CD4-positive, alpha-beta T cell (primary cell): Measurements from ENCODE around the gene PRELID2. TPM values are rescaled to one million over a fixed set of nuclear protein-coding genes. Genes with fewer than 3 reads are reported as not detected.
"Not testable (repeated sequence)": the region's sequence is repeated elsewhere in the genome, so short reads cannot be mapped to it uniquely, and the experiment has no call there.

ENCODE experiments used
- ATAC-seq: fragments of 200-7000 bp; cut with Tn5 transposase; one replicate; pipeline ENCODE4 v1.10.0; 2022; ENCODE audit warnings: mild to moderate bottlenecking; ENCODE audit not compliant: poor library complexity
- CTCF ChIA-PET: fragments of 350-600 bp; sonication (Branson Sonifier 250); formaldehyde crosslinking; loops from one replicate; lab custom pipeline; 2021; ENCODE audit warnings: antibody characterized with exemption, inconsistent platforms; lab: Charles Lee
- POLR2A ChIA-PET: fragments of 350-600 bp; sonication (Branson Sonifier 250); formaldehyde crosslinking; loops from one replicate; lab custom pipeline; 2021; ENCODE audit warnings: antibody characterized with exemption, inconsistent platforms; lab: Charles Lee
- DNase-seq, 14 experiments: peaks; one replicate each; pipeline ENCODE4 v3.0.0-alpha.2; 2013 to 2020; ENCODE audit warnings: mixed read lengths in 2 of 14
- H3K27ac ChIP-seq, 2 donors: one replicate each; pipeline versions ENCODE4 v1.5.1 to v1.7.0; 2013; ENCODE audit warnings: low read length in 2 of 2, low read depth in 1 of 2, mild to moderate bottlenecking in 1 of 2
- H3K27me3 ChIP-seq, 2 experiments: 1 replicate in 1 of 2; 2 replicates in 1 of 2; pipeline versions ENCODE4 v1.6.1 to v1.7.0; 2013; ENCODE audit warnings: low read length in 2 of 2, control low read depth in 1 of 2, mild to moderate bottlenecking in 1 of 2, moderate library complexity in 1 of 2; ENCODE audit not compliant: insufficient read depth in 2 of 2, control insufficient read depth in 1 of 2
- H3K36me3 ChIP-seq: one replicate; pipeline ENCODE4 v1.6.1; 2013; ENCODE audit warnings: low read length, control low read depth; ENCODE audit not compliant: insufficient read depth
- H3K4me1 ChIP-seq: one replicate; pipeline ENCODE4 v1.6.1; 2013; ENCODE audit warnings: low read length, control low read depth; ENCODE audit not compliant: insufficient read depth
- H3K4me3 ChIP-seq: one replicate; pipeline ENCODE4 v1.5.1; 2013; ENCODE audit warnings: mild to moderate bottlenecking, low read length, moderate library complexity
- H3K9me3 ChIP-seq, 2 experiments: 1 replicate in 1 of 2; 2 replicates in 1 of 2; pipeline versions ENCODE4 v1.6.1 to v1.7.0; 2013; ENCODE audit warnings: low read length in 2 of 2, mild to moderate bottlenecking in 2 of 2, control low read depth in 1 of 2, moderate library complexity in 1 of 2; ENCODE audit not compliant: control insufficient read depth in 1 of 2, insufficient read depth in 1 of 2
- H3K27ac Mint-ChIP-seq: one replicate; pipeline ENCODE4 v1.8.0; 2020; ENCODE audit warnings: mixed read lengths
- H3K27me3 Mint-ChIP-seq: one replicate; pipeline ENCODE4 v1.8.0; 2021; ENCODE audit warnings: mixed read lengths
- H3K36me3 Mint-ChIP-seq: one replicate; pipeline ENCODE4 v1.8.0; 2021; ENCODE audit warnings: low read depth, mixed read lengths
- H3K4me1 Mint-ChIP-seq: one replicate; pipeline ENCODE4 v1.8.0; 2021; ENCODE audit warnings: low read depth, mixed read lengths
- H3K4me3 Mint-ChIP-seq: one replicate; pipeline ENCODE4 v1.8.0; 2020; ENCODE audit warnings: mild to moderate bottlenecking, mixed read lengths
- H3K9me3 Mint-ChIP-seq: one replicate; pipeline ENCODE4 v1.8.0; 2020; ENCODE audit warnings: mixed read lengths
- CTCF ChIP-seq: fragments of 200-600 bp; IDR thresholded peaks from one replicate; pipeline ENCODE4 v1.8.0; 2022; ENCODE audit warnings: antibody characterized with exemption, mild to moderate bottlenecking
- intact Hi-C, 2 experiments: fragments of 100-400 bp; cut with DNase I in 1 of 2; cut with micrococcal nuclease in 1 of 2; formaldehyde crosslinking; loops; one replicate each; pipeline versions ENCODE4 v1.15.1 to v1.9.0; 2023 to 2025; cut with DNase I, micrococcal nuclease
- total RNA-seq, 174 experiments: library from RNA in 2 of 174; stranded (reverse) in 2 of 174; gene quantifications; one replicate each; pipeline ENCODE4 v1.2.3 and lab custom pipeline; 2021 to 2026

The PRELID2 gene
- total RNA-seq, 2 experiments from 2014 or later: 0.44 to 0.56 TPM

- Mint-ChIP-seq H3K4me1 (no peaks in the 10 kb centered on the region), H3K36me3 (no peaks in the 10 kb centered on the region), H3K27ac (no peak overlapping the region), H3K4me3 (no peak overlapping the region), H3K9me3 (no peaks in the 10 kb centered on the region), H3K27me3 (peaks cover 35% of the 10 kb centered on the region)
- Histone ChIP-seq H3K27me3 (no peaks in the 10 kb centered on the region), H3K36me3 (no peaks in the 10 kb centered on the region), H3K9me3 (peaks cover 0 to 4% of the 10 kb centered on the region in 2 experiments), H3K27ac (no peak overlapping the region), H3K4me3 (no peak overlapping the region), H3K4me1 (no peaks in the 10 kb centered on the region)
- no peak for DNase-seq
- ChIA-PET POLR2A (no interaction called here), CTCF (no interaction called here)
- no peak for ATAC-seq
- intact Hi-C loops: no loop called here
- TF ChIP-seq CTCF: no peak
These were observed 37.3 kb upstream of the PRELID2 start for GRCh38 chr5:145872486-145872885.

- H3K36me3 Mint-ChIP-seq: no peaks in the 10 kb centered on the region
- Histone ChIP-seq H3K36me3 (no peaks in the 10 kb centered on the region), H3K4me1 (no peaks in the 10 kb centered on the region), H3K9me3 (no peaks in the 10 kb centered on the region), H3K4me3 (no peak overlapping the region), H3K27ac (no peak overlapping the region), H3K27me3 (peaks cover 0 to 4% of the 10 kb centered on the region in 2 experiments)
- H3K27ac Mint-ChIP-seq: no peak overlapping the region
- ChIA-PET CTCF (no interaction called here), POLR2A (no interaction called here)
- DNase-seq (no peak), ATAC-seq (no peak)
- peaks cover 32% of the 10 kb centered on the region for H3K27me3 Mint-ChIP-seq
- H3K9me3 Mint-ChIP-seq: no peaks in the 10 kb centered on the region
- intact Hi-C loops: no loop called here
- no peaks in the 10 kb centered on the region for H3K4me1 Mint-ChIP-seq
- H3K4me3 Mint-ChIP-seq: no peak overlapping the region
- no peak for TF ChIP-seq CTCF
These were observed 34.6 kb upstream of the PRELID2 start for GRCh38 chr5:145869753-145870152.

GRCh38 chr5:145867806-145868205 is 32.7 kb upstream of the PRELID2 start:
- Mint-ChIP-seq H3K36me3 (no peaks in the 10 kb centered on the region), H3K9me3 (no peaks in the 10 kb centered on the region), H3K27ac (no peak overlapping the region), H3K4me1 (no peaks in the 10 kb centered on the region), H3K4me3 (no peak overlapping the region), H3K27me3 (peaks cover 25% of the 10 kb centered on the region)
- no peaks in the 10 kb centered on the region for H3K36me3 ChIP-seq
- H3K9me3 ChIP-seq: no peaks in the 10 kb centered on the region
- POLR2A ChIA-PET: no interaction called here
- H3K4me1 ChIP-seq: no peaks in the 10 kb centered on the region
- no peak for ATAC-seq
- intact Hi-C loops: no loop called here
- no peak overlapping the region for H3K4me3 ChIP-seq
- H3K27me3 ChIP-seq: peaks cover 0 to 4% of the 10 kb centered on the region in 2 experiments
- no peak for TF ChIP-seq CTCF
- no peak overlapping the region for H3K27ac ChIP-seq
- CTCF ChIA-PET: no interaction called here
- DNase-seq: no peak

GRCh38 chr5:145864432-145864831 is 29.3 kb upstream of the PRELID2 start:
- peaks cover 32% of the 10 kb centered on the region for H3K27me3 Mint-ChIP-seq
- H3K27me3 ChIP-seq, H3K9me3 ChIP-seq, CTCF ChIA-PET, H3K36me3 Mint-ChIP-seq, H3K27ac ChIP-seq, ATAC-seq, H3K4me1 Mint-ChIP-seq, H3K9me3 Mint-ChIP-seq, intact Hi-C loops, H3K27ac Mint-ChIP-seq, H3K4me3 Mint-ChIP-seq, DNase-seq, H3K4me1 ChIP-seq, POLR2A ChIA-PET, H3K4me3 ChIP-seq, H3K36me3 ChIP-seq: not testable (repeated sequence)
